H9 (cell line): Measurements from ENCODE around the gene SPPL3. TPM values are rescaled to one million over a fixed set of nuclear protein-coding genes. Genes with fewer than 3 reads are reported as not detected.

Experiments used
- DNase-seq: peaks from one replicate; pipeline ENCODE4 v3.0.0-alpha.2; 2017
- H2AFZ ChIP-seq: one replicate; pipeline ENCODE4 v1.6.1; 2013; ENCODE audit warnings: mild to moderate bottlenecking, low read length, control low read depth, moderate library complexity
- H2AK5ac ChIP-seq: 2 replicates; pipeline ENCODE4 v1.6.1; 2013; ENCODE audit warnings: low read length, control low read depth, mixed read lengths; ENCODE audit not compliant: insufficient read length
- H2BK120ac ChIP-seq: one replicate; pipeline ENCODE4 v1.6.1; 2013; ENCODE audit warnings: low read depth, mild to moderate bottlenecking, low read length, control low read depth, inconsistent platforms; ENCODE audit not compliant: poor library complexity, severe bottlenecking
- H2BK12ac ChIP-seq: 2 replicates; pipeline ENCODE4 v1.6.1; 2013; ENCODE audit warnings: low read length, control low read depth, mixed read lengths, low read depth; ENCODE audit not compliant: insufficient read length
- H2BK15ac ChIP-seq: 2 replicates; pipeline ENCODE4 v1.6.1; 2013; ENCODE audit warnings: low read depth, low read length, control low read depth
- H2BK20ac ChIP-seq: one replicate; pipeline ENCODE4 v1.6.1; 2013; ENCODE audit warnings: low read depth, mild to moderate bottlenecking, low read length, control low read depth, inconsistent platforms; ENCODE audit not compliant: poor library complexity, severe bottlenecking
- H2BK5ac ChIP-seq: 2 replicates; pipeline ENCODE4 v1.6.1; 2013; ENCODE audit warnings: low read length, control low read depth, mixed read lengths; ENCODE audit not compliant: insufficient read length
- H3K14ac ChIP-seq: 2 replicates; pipeline ENCODE4 v1.6.1; 2013; ENCODE audit warnings: low read length, control low read depth; ENCODE audit not compliant: insufficient read depth
- H3K18ac ChIP-seq: 2 replicates; pipeline ENCODE4 v1.6.1; 2013; ENCODE audit warnings: low read depth, mild to moderate bottlenecking, mixed read lengths, low read length, control low read depth; ENCODE audit not compliant: insufficient read length
- H3K23ac ChIP-seq: 2 replicates; pipeline ENCODE4 v1.6.1; 2013; ENCODE audit warnings: low read length, control low read depth, mixed read lengths, low read depth; ENCODE audit not compliant: insufficient read length
- H3K23me2 ChIP-seq: 2 replicates; pipeline ENCODE4 v1.6.1; 2013; ENCODE audit warnings: low read depth, mild to moderate bottlenecking, mixed read lengths, low read length, control low read depth; ENCODE audit not compliant: insufficient read length, poor library complexity, severe bottlenecking
- H3K27ac ChIP-seq: 2 replicates; pipeline ENCODE4 v1.5.1; 2013; ENCODE audit warnings: low read length, control low read depth, mixed read lengths, low read depth; ENCODE audit not compliant: insufficient read length
- H3K27me3 ChIP-seq: 2 replicates; pipeline ENCODE4 v1.6.1; 2013; ENCODE audit warnings: low read length, control low read depth, inconsistent platforms; ENCODE audit not compliant: insufficient read depth
- H3K4ac ChIP-seq: 2 replicates; pipeline ENCODE4 v1.6.1; 2013; ENCODE audit warnings: low read depth, mild to moderate bottlenecking, control low read depth, inconsistent platforms, low read length, moderate library complexity
- H3K4me1 ChIP-seq: 2 replicates; pipeline ENCODE4 v1.6.1; 2013; ENCODE audit warnings: low read length, control low read depth, inconsistent platforms; ENCODE audit not compliant: insufficient read depth
- H3K4me2 ChIP-seq: 2 replicates; pipeline ENCODE4 v1.6.1; 2013; ENCODE audit warnings: low read length, control low read depth, mixed read lengths; ENCODE audit not compliant: insufficient read length, insufficient read depth
- H3K56ac ChIP-seq: 2 replicates; pipeline ENCODE4 v1.6.1; 2013; ENCODE audit warnings: low read depth, mild to moderate bottlenecking, mixed read lengths, low read length, control low read depth; ENCODE audit not compliant: insufficient read length
- H3K79me1 ChIP-seq: 2 replicates; pipeline ENCODE4 v1.6.1; 2013; ENCODE audit warnings: low read depth, mild to moderate bottlenecking, moderate library complexity, low read length, control low read depth, inconsistent platforms; ENCODE audit not compliant: insufficient read depth, poor library complexity, severe bottlenecking
- H3K79me2 ChIP-seq: 2 replicates; pipeline ENCODE4 v1.6.1; 2013; ENCODE audit warnings: low read length, control low read depth, inconsistent platforms; ENCODE audit not compliant: insufficient read depth
- H3K9ac ChIP-seq: 2 replicates; pipeline ENCODE4 v1.6.1; 2013; ENCODE audit warnings: low read length, control low read depth, mixed read lengths; ENCODE audit not compliant: insufficient read length; ENCODE audit errors: extremely low read depth
- H3K9me3 ChIP-seq: one replicate; pipeline ENCODE4 v1.6.1; 2013; ENCODE audit warnings: low read depth, low read length, inconsistent platforms; ENCODE audit not compliant: control insufficient read depth
- H3T11ph ChIP-seq: one replicate; pipeline ENCODE4 v1.6.1; 2013; ENCODE audit warnings: mild to moderate bottlenecking, low read length, control low read depth, inconsistent platforms
- H4K20me1 ChIP-seq: one replicate; pipeline ENCODE4 v1.6.1; 2013; ENCODE audit not compliant: control insufficient read depth, insufficient read length, insufficient read depth
- H4K5ac ChIP-seq: 2 replicates; pipeline ENCODE4 v1.6.1; 2013; ENCODE audit warnings: low read depth, mild to moderate bottlenecking, mixed read lengths, low read length, control low read depth; ENCODE audit not compliant: insufficient read length
- H4K8ac ChIP-seq: replicated peaks from 2 replicates; pipeline ENCODE4 v1.6.1; 2013; ENCODE audit warnings: low read length, control low read depth, mixed read lengths, low read depth; ENCODE audit not compliant: insufficient read length
- H4K91ac ChIP-seq: 2 replicates; pipeline ENCODE4 v1.6.1; 2013; ENCODE audit warnings: low read depth, mild to moderate bottlenecking, moderate library complexity, mixed read lengths, low read length, control low read depth; ENCODE audit not compliant: insufficient read length
- H3K27ac Mint-ChIP-seq, 3 experiments: 2 replicates in 2 of 3; 3 replicates in 1 of 3; pipeline ENCODE4 v1.8.0; 2020 to 2021; ENCODE audit warnings: mixed read lengths in 3 of 3, mild to moderate bottlenecking in 1 of 3, moderate library complexity in 1 of 3
- H3K27me3 Mint-ChIP-seq: 2 replicates; pipeline ENCODE4 v1.8.0; 2021; ENCODE audit warnings: low read depth, mild to moderate bottlenecking, moderate library complexity, mixed read lengths
- H3K36me3 Mint-ChIP-seq, 3 experiments: 2 replicates in 2 of 3; 3 replicates in 1 of 3; pipeline ENCODE4 v1.8.0; 2020 to 2021; ENCODE audit warnings: low read depth in 3 of 3, mixed read lengths in 3 of 3; ENCODE audit not compliant: insufficient read depth in 1 of 3
- H3K4me1 Mint-ChIP-seq, 2 experiments: 2 replicates each; pipeline ENCODE4 v1.8.0; 2020; ENCODE audit warnings: mixed read lengths in 2 of 2
- H3K4me3 Mint-ChIP-seq, 2 experiments: 2 replicates in 1 of 2; 3 replicates in 1 of 2; pipeline ENCODE4 v1.8.0; 2020 to 2021; ENCODE audit warnings: mild to moderate bottlenecking in 2 of 2, mixed read lengths in 2 of 2, moderate library complexity in 1 of 2
- H3K9me3 Mint-ChIP-seq, 2 experiments: 2 replicates in 1 of 2; 3 replicates in 1 of 2; pipeline ENCODE4 v1.8.0; 2020; ENCODE audit warnings: mild to moderate bottlenecking in 2 of 2, mixed read lengths in 2 of 2, moderate library complexity in 1 of 2
- WGBS: extraction: QIAGEN DNeasy Blood & Tissue Kit; methylation state at CpG from one replicate; pipeline ENCODE4 v1.1.7; 2013; ENCODE audit warnings: missing lambda C conversion rate, low lambda C conversion rate, mixed read lengths; ENCODE audit not compliant: insufficient read length; ENCODE audit errors: extremely low coverage; 5-methylcytosine and 5-hydroxymethylcytosine counted together
- total RNA-seq: library from RNA; stranded (reverse); gene quantifications from 2 replicates; pipeline ENCODE4 v1.2.1, GENCODE V29; 2021
- TF ChIP-seq, protein P1 (sequence below): fragments of 200-600 bp; sonication (generic); conservative IDR thresholded peaks from 3 replicates; pipeline ENCODE4 v1.8.0; 2021; ENCODE audit warnings: antibody characterized with exemption, mild to moderate bottlenecking

Gene SPPL3
- total RNA-seq, 1 experiment from 2014 or later = 46.3 TPM

DNA sequence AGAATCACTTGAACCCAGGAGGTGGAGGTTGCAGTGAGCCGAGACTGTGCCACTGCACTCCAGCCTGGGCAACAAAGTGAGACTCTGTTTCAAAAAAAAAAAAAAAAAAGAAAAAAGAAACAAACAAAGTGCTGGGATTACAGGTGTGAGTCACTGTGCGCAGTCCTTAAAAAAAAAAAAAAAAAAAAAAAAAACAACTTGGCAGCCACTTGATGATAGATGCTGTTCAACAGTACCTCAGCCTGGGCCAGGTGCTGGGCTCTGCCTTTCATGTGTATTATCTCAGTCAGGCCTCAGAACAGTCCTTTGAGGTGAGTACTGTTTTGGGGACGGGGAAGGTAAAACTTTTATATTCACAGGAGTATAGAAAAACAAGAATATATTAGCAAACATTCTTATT, 169.0 kb downstream of the SPPL3 start:
- Mint-ChIP-seq H3K36me3 (peaks cover 10 to 22% (median 19%) of the 10 kb centered on the region in 3 experiments; a peak in 6 of 7 replicates), H3K27ac (no peak overlapping the region), H3K27me3 (no peaks in the 10 kb centered on the region), H3K4me3 (no peak overlapping the region), H3K4me1 (no peaks in the 10 kb centered on the region), H3K9me3 (peaks cover 7 to 10% of the 10 kb centered on the region in 2 experiments; a peak in 2 of 5 replicates)
- H2AFZ ChIP-seq = no peak overlapping the region
- no peaks in the 10 kb centered on the region for H3K27me3 ChIP-seq
- no peak overlapping the region for H3K4ac ChIP-seq
- no peak overlapping the region for H3K56ac ChIP-seq
- H3K79me2 ChIP-seq = no peaks in the 10 kb centered on the region
- H2BK120ac ChIP-seq = no peak overlapping the region
- H3K23me2 ChIP-seq = no peaks in the 10 kb centered on the region
- no peak overlapping the region for H2BK20ac ChIP-seq
- H4K5ac ChIP-seq = no peak overlapping the region
- H3K4me2 ChIP-seq = no peak overlapping the region
- TF ChIP-seq, protein P1, sequence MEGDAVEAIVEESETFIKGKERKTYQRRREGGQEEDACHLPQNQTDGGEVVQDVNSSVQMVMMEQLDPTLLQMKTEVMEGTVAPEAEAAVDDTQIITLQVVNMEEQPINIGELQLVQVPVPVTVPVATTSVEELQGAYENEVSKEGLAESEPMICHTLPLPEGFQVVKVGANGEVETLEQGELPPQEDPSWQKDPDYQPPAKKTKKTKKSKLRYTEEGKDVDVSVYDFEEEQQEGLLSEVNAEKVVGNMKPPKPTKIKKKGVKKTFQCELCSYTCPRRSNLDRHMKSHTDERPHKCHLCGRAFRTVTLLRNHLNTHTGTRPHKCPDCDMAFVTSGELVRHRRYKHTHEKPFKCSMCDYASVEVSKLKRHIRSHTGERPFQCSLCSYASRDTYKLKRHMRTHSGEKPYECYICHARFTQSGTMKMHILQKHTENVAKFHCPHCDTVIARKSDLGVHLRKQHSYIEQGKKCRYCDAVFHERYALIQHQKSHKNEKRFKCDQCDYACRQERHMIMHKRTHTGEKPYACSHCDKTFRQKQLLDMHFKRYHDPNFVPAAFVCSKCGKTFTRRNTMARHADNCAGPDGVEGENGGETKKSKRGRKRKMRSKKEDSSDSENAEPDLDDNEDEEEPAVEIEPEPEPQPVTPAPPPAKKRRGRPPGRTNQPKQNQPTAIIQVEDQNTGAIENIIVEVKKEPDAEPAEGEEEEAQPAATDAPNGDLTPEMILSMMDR = no peak
- no peak overlapping the region for H3K23ac ChIP-seq
- no peak overlapping the region for H2BK12ac ChIP-seq
- H3K27ac ChIP-seq = no peak overlapping the region
- no peak overlapping the region for H3T11ph ChIP-seq
- H3K9me3 ChIP-seq = no peaks in the 10 kb centered on the region
- no peak overlapping the region for H2BK15ac ChIP-seq
- no peak overlapping the region for H3K14ac ChIP-seq
- H4K20me1 ChIP-seq = no peaks in the 10 kb centered on the region
- no peak overlapping the region for H4K8ac ChIP-seq
- no peak overlapping the region for H4K91ac ChIP-seq
- no peak for DNase-seq
- H2BK5ac ChIP-seq = no peak overlapping the region
- no CpG with 5 or more reads among the region's 3 CpGs for WGBS
- H3K79me1 ChIP-seq = no peaks in the 10 kb centered on the region
- H3K18ac ChIP-seq = no peak overlapping the region
- no peak overlapping the region for H3K9ac ChIP-seq
- no peaks in the 10 kb centered on the region for H3K4me1 ChIP-seq
- H2AK5ac ChIP-seq = no peak overlapping the region
